NCI-H526 treated with DMSO at 0.1 percent for 48 hours (cell line): ENCODE results near the gene NKX6-2.
"Not testable (repeated sequence)": the region's sequence is repeated elsewhere in the genome, so short reads cannot be mapped to it uniquely, and the experiment has no call there.

Source experiments
- DNase-seq: peaks from one replicate; lab custom pipeline; 2025; lab: John Stamatoyannopoulos, UW

Gene NKX6-2

DNA sequence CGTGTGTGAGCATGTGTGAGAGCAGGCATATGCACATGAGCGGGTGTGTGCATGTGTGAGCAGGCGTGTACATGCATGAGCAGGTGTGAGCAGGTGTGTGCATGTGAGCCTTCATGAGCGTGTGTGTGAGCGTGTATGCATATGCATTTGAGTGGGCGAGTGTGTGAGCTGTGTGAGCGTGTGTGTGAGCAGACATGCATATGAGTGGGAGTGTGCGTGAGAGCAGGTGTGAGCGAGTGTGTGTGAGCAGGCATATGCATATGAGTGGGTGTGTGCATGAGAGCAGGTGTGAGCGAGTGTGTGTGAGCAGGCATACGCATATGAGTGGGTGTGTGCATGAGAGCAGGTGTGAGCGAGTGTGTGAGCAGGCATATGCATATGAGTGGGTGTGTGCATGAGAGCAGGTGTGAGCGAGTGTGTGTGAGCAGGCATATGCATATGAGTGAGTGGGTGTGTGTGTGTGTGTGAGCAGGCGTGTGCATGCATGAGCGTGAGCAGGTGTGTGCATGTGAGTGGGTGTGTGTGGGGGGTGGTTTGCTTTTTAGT lies 30.7 kb downstream of the NKX6-2 start:
- no peak for DNase-seq

DNA sequence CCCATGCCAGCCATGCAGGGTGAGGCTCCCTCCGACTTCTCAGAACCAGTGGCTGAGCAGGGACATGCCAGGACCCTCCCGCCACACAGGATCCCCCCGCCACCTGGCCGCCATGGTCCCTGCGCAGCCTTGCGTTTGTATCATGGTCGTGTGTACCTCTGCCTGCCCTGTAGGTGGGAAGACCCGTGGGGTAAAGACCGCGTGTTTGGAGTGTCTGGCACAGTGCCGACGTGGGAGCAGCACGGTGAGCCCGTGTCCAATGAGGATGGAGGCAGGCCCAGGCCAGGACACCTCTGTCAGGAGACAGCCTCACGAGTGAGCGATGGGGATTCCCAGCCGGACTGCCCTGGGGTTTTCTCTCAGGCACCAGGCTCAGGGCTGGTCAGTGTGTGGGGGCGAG lies 31.9 kb downstream of the NKX6-2 start:
- DNase-seq = no peak

DNA sequence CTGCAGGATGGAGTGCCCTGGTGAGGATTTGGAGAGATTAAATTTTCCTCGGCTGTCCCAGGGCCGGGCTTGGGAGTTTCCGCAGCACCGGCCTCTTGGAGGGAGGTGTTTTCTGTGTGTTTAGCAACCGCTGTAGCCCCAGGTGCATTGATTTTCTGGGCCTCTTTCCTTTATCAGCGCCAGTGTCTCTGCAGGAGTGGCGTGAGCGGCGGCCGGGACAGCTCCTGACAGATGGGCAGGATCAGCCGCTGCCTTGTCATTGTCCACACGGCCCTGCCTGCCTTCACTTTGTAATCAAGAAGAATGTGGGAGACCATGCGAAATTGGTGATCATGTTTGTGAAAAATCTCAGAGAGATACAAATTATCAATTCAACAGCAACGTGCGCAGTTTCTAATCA lies 32.4 kb downstream of the NKX6-2 start:
- no peak for DNase-seq

GRCh38 chr10:132752961-132753360 lies 33.0 kb downstream of the NKX6-2 start:
- DNase-seq = no peak

DNA sequence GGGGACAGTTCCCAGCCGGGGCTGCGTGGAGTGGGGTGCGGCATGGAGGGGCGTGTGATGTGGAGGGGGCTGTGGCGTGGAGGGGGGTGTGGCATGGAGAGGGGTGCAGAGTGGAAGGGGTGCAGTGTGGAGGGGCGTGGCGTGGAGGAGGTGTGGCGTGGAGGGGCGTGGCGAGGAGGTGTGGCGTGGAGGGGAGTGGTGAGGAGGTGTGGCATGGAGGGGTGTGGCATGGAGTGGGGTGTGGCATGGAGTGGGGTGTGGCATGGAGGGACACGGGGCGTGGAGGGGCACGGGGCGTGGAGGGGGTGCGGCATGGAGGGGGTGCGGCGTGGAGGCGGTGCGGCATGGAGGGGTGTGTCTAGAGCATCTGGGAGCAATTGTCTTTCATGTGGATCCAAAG lies 33.6 kb downstream of the NKX6-2 start:
- no peak for DNase-seq

- no peak for DNase-seq
These were observed 35.0 kb downstream of the NKX6-2 start for GRCh38 chr10:132750936-132751335.

DNA sequence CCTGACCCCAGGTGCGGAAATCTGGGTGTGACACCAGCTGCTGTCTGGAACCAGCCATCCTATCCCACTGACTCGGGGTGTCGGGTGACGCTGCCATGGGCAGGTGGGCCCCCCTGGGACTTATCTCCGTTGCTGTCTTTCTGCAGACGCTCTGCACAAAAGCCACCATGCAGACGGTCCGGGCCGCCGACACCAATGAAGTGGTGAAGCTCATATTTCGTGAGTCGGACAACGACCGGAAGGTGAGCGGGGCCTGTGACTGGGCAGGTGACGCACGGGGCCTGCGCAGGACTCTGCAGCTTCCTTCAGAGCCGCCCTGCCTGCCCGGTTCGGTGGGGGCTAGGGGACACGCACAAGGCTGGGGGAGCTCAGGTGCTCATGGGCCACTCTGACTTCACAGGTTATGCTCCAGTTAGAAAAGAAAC lies 36.6 kb downstream of the NKX6-2 start:
- DNase-seq = no peak

DNA sequence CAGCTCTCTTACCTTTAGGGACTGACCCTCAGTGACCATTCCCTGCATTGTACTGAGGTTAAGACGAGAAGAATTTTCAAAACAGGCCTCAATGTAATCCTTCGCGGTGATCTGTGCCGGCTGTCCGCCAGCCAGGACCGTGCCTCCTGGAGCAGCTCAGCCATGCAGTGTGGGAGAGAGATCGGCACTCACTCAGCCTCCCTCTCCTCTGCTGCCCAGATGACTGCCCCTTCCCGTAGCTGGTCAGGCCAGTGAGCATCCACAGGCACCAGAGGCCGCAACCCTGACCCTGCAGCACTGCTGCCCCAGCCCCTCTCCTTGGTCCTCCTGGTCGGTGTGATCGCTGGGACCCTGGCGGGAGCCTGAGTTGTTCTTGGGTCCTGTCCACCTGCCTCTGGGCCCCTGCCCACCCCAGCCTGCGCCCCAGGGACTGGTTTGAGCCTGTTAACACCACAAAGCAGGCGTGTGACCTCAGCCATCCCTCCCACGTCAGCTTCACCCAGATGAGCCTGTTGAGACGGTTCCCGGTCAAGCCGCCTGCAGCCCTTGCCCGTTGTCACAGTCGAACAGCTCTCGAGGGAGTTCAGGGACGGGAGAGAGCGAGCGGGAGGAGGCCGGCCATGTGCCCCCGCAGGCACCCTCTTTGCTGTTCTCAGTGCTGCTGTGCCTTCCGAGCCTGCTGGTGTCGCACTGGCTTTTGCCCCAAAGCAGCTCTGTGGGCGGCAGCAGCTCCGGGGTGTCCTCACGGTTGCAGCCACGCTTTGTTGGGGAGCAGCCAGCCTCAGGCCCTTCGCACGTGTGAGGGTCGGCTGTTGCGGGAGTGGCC lies 37.2 kb downstream of the NKX6-2 start:
- no peak for DNase-seq

GRCh38 chr10:132748135-132748534 lies 37.8 kb downstream of the NKX6-2 start:
- DNase-seq = no peak

GRCh38 chr10:132746801-132747625 lies 38.9 kb downstream of the NKX6-2 start:
- no peak for DNase-seq

DNA sequence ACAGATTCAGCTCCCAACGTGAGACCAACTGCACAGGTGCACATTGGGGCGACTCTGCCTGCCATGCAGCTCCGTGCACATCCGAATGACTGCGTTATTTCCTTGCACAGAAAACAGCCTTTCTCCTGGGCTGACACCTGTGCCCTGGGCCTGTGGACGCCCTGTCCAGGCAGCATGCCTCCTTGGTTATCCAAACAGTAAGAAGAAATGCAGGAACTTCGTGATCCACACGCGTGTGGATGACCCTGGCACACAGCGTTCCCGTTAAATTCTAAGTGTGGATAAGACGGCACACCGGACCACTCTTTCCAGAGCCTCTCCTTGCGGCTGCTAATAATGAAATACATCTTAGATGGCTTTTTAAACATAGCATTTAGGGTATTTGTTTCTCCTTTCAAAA lies 39.6 kb downstream of the NKX6-2 start:
- DNase-seq = no peak

- no peak for DNase-seq
These were observed 40.0 kb downstream of the NKX6-2 start for GRCh38 chr10:132745971-132746370.

DNA sequence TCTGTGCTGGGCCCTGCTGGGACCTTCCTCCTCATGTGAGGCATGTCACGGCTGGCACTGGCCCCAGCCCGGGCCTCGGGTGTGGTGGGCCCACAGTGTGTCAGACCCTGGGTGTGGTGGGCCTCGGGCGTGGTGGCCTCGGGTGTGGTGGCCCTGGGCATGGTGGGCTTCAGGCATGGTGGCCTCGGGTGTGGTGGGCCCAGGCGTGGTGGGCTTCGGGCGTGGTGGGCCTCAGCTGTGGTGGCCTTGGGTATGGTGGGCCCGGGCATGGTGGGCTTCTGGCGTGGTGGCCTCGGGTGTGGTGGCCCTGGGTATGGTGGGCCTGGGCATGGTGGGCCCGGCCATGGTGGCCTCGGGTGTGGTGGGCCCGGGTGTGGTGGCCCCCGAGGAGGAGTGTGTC lies 40.4 kb downstream of the NKX6-2 start:
- DNase-seq = no peak

DNA sequence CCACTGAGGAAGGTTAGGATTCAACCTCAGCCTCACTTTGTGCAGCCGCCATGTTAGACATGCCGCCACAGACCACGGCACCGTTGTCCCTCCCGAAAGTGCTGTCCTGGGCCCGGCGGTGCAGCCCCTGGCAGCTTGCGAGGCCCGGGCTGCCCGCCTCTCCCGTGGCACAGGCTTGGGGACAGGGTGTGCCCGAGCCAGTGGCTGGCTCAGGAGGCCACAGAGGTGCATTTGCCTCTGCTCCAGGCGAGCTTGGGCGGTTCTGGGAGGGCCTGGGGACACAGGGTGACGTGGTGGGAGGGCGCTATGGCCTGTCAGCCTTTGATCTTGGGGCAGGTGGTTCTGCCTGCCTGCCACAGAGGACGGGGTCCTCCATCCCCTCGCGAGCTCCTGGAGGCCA lies 41.1 kb downstream of the NKX6-2 start:
- no peak for DNase-seq

GRCh38 chr10:132743925-132744490 lies 41.9 kb downstream of the NKX6-2 start:
- DNase-seq = no peak

- DNase-seq = not testable (repeated sequence)
These were observed 42.6 kb downstream of the NKX6-2 start for GRCh38 chr10:132743196-132743924.

- no peak for DNase-seq
These were observed 43.1 kb downstream of the NKX6-2 start for GRCh38 chr10:132742837-132743194.

DNA sequence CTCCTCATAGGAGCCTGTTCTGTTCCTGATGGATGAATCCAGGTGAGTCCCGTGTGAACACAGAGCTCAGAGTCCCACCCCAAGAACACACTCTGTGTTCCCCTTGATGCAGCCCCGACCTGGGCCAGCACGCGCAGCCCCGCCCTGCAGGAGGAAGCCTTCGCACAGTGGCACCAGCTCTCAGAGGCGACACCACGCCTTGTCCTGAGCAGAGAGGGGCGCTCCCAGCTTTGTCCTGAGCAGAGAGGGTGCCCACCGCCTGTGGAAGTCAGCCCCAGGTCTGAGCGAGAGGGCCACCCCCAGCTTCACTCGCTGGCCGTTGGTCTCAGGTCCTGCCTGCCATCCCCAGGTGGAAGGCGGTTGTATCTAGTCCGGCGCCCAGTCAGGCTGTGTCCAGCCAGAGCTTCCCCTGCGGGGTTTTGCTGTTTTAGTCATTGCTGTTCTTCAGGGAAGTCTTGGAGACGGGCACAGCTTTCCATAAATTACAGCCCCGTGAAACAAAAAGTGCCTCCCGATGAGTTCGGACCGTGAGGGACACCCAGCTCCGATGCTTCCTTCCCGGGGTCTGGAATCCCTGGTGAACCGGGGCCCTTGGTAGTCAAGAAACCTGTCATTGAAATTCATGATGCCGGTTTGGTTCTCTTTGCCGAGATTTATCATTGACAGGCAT lies 43.6 kb downstream of the NKX6-2 start:
- DNase-seq = no peak

DNA sequence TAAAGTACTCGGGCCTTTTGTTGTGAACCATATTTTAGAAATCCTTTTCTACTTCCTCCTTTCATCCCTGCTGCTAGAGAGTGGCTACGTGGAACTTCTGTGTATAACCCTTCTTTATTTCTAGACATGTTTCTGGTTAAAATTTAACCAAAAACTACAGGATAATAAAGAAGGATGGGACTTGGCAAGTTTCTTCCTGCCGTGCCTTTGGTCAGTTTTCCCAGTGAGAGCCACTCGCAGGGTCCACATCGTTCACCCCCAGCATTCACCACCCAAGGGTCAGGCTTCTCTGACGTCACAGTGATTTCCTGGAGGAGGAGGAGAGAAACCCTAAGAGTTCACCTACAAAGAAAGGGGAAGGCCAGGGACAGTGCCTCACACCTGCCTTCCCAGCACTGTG lies 45.4 kb downstream of the NKX6-2 start:
- DNase-seq = no peak

DNA sequence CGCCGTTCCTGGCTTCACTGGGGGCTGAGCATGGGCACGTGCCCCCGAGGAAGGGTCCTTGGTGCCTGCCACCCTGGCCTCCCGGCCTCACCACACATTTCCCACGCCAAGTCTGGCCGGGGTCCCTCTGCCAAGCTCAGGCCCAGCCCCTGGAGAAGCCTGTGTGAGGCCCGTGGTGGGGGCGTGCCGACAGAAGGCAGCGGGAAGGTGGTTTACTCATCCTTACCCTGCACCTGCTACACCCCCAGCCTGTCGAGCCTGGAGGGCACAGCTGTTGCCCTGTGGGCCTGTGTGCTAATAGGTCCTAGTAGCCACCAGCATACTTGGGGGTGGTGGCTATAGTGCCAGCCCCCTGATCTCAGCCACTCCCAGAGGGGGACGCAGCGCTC lies 46.7 kb downstream of the NKX6-2 start:
- DNase-seq = no peak

GRCh38 chr10:132738454-132739224 lies 47.3 kb downstream of the NKX6-2 start:
- DNase-seq = no peak
